DOHH2 (cell line): ENCODE results near the gene AUTS2.

Experiments used
- EZH2phosphoT487 ChIP-seq: fragments of 200-600 bp; sonication (generic); IDR thresholded peaks from 2 replicates; pipeline ENCODE4 v1.6.1; 2017; ENCODE audit warnings: borderline replicate concordance, mild to moderate bottlenecking, antibody characterized with exemption, low read length, moderate library complexity, mixed read lengths
- TF ChIP-seq, protein P1 (sequence below): fragments of 200-600 bp; sonication (generic); IDR thresholded peaks from one replicate; pipeline ENCODE4 v1.5.1; 2014; ENCODE audit warnings: antibody characterized with exemption, mild to moderate bottlenecking, low read depth, low read length; ENCODE audit not compliant: poor library complexity, severe bottlenecking

DNA sequence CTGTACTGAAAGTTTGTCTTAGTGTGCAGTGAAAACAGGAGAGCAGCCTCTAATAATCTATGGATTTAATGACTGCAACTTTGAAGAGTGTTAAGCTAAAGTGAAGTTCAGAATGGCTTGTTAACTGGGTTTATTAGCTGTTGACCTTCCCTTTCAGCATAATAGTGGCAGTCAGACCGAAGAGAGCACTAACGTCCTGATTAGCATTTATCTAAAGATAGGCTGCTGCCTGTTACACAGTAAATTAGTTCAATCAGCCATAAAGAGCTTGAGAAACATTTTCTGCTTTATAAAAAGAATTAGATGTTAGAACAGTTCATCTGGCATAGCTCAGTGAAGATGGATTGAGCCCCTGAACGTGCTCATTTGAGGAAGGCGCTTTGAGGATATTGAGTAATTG is 433.0 kb downstream of the AUTS2 start:
- TF ChIP-seq, protein P1, sequence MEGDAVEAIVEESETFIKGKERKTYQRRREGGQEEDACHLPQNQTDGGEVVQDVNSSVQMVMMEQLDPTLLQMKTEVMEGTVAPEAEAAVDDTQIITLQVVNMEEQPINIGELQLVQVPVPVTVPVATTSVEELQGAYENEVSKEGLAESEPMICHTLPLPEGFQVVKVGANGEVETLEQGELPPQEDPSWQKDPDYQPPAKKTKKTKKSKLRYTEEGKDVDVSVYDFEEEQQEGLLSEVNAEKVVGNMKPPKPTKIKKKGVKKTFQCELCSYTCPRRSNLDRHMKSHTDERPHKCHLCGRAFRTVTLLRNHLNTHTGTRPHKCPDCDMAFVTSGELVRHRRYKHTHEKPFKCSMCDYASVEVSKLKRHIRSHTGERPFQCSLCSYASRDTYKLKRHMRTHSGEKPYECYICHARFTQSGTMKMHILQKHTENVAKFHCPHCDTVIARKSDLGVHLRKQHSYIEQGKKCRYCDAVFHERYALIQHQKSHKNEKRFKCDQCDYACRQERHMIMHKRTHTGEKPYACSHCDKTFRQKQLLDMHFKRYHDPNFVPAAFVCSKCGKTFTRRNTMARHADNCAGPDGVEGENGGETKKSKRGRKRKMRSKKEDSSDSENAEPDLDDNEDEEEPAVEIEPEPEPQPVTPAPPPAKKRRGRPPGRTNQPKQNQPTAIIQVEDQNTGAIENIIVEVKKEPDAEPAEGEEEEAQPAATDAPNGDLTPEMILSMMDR = no peak
- TF ChIP-seq EZH2phosphoT487 = no peak
